Activated effector memory CD4-positive, alpha-beta T cell treated with Interleukin-2 at 50 U/mL for 16 hours (primary cell): ENCODE data around the gene LRRC74A.

Experiments used
- DNase-seq: peaks from one replicate; pipeline ENCODE4 v3.0.0-alpha.2; 2020

LRRC74A gene

GRCh38 chr14:76810953-76811400 lies 15.2 kb upstream of the LRRC74A start:
- DNase-seq = no peak

GRCh38 chr14:76811561-76811960 lies 14.6 kb upstream of the LRRC74A start:
- DNase-seq = no peak

- DNase-seq = peak; percentile 2
These were observed 14.2 kb upstream of the LRRC74A start for GRCh38 chr14:76812093-76812421.

- peak; percentile 96 for DNase-seq
These were observed 13.5 kb upstream of the LRRC74A start, which contains the start of gene ANGEL1 for GRCh38 chr14:76812422-76813383. Gene ANGEL1 (minus strand): TSS chr14:76812882. CDS start chr14:76812827, 55 bp downstream.

GRCh38 chr14:76814726-76815645 lies 11.2 kb upstream of the LRRC74A start:
- no peak for DNase-seq

- no peak for DNase-seq
These were observed 5.5 kb upstream of the LRRC74A start for GRCh38 chr14:76820700-76821099.

GRCh38 chr14:76827696-76828296 lies 1.6 kb downstream of the LRRC74A start:
- DNase-seq = no peak

- DNase-seq = no peak
These were observed 2.3 kb downstream of the LRRC74A start for GRCh38 chr14:76828339-76829012.

GRCh38 chr14:76829013-76829365 lies 2.8 kb downstream of the LRRC74A start:
- no peak for DNase-seq

- no peak for DNase-seq
These were observed 3.6 kb downstream of the LRRC74A start for GRCh38 chr14:76829650-76830421.

GRCh38 chr14:76830556-76830955 lies 4.3 kb downstream of the LRRC74A start:
- DNase-seq = no peak

GRCh38 chr14:76832503-76832988 lies 6.3 kb downstream of the LRRC74A start:
- no peak for DNase-seq

- DNase-seq = no peak
These were observed 6.8 kb downstream of the LRRC74A start for GRCh38 chr14:76833011-76833410.

- DNase-seq = no peak
These were observed 8.0 kb downstream of the LRRC74A start for GRCh38 chr14:76834241-76834661.

GRCh38 chr14:76836029-76836630 lies 9.9 kb downstream of the LRRC74A start:
- DNase-seq = no peak

- DNase-seq = no peak
These were observed 11.3 kb downstream of the LRRC74A start for GRCh38 chr14:76837524-76837923.

- no peak for DNase-seq
These were observed 16.2 kb downstream of the LRRC74A start for GRCh38 chr14:76842414-76842813.

GRCh38 chr14:76844223-76844622 lies 18.0 kb downstream of the LRRC74A start:
- peak; percentile 45 for DNase-seq

- DNase-seq = no peak
These were observed 20.3 kb downstream of the LRRC74A start for GRCh38 chr14:76846331-76847047.

- no peak for DNase-seq
These were observed 22.7 kb downstream of the LRRC74A start for GRCh38 chr14:76848879-76849278.
